GM18499 (cell line): ENCODE results near the gene OR7G3.

Source experiments
- ATAC-seq: cut with Tn5 transposase; IDR thresholded peaks from one replicate; pipeline ENCODE4 v1.9.1; 2021; ENCODE audit warnings: moderate number of reproducible peaks; ENCODE audit not compliant: insufficient read depth, unreplicated experiment

Gene OR7G3

GRCh38 chr19:9126900-9127405 is at the start of gene OR7G3:
TSS of gene OR7G3 (minus strand) at chr19:9126950. CDS start at chr19:9126950, 0 bp downstream.
- no peak for ATAC-seq

DNA sequence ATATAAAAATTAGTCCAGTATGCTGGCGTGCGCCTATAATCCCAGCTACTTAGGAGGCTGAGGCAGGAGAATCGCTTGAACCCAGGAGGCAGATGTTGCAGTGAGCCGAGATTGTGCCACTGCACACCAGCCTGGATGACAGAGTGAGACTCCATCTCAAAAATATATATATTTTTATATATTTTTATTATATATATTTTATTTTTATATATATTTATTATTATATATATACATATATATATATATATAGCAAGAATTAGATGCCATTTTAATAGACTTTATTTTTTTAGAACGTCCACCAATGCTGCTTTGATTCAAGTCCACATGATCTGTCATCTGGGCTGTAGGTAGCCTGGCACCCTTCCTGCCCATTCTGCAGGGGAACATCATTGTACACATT is 48.6 kb upstream of the OR7G3 start:
- no peak for ATAC-seq

GRCh38 chr19:9171393-9171991 is 44.7 kb upstream of the OR7G3 start:
- no peak for ATAC-seq

DNA sequence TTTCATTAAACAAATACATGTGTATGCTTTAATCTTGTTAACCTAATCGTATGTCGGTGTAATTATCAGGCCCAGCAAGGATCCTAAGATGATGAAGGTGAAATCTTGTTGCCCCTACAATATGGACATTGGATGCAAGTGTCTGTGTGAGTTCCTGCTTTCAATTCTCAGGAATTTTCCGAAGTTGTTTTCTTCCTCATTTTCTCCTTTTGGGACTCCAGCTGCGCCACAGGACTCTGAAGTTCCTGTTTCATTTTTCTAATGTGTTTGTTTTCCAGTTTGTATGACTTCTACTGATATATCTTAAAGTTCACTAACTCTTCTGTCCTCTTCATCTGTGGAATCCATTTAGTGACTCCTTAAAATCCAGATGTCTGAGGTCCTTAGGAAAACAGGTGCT is 40.1 kb upstream of the OR7G3 start:
- ATAC-seq = no peak

DNA sequence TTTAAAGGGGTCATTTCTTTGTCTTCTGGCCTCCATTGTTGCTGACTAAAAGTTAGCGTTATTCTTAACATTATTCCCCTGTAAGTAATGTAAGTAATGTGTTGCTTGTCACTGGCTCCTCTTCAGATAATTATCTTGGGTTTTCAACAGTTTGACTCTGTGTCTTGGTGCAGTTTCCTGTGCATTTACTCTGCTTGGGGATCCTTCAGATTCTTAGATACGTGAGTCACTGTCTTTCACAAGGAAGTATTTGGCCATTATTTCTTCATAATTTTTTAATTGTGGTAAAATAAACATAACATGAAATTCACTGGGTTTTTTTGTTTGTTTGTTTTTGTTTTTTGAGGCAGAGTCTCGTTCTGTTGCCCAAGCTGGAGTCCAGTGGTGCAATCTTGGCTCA is 38.5 kb upstream of the OR7G3 start:
- ATAC-seq = no peak

DNA sequence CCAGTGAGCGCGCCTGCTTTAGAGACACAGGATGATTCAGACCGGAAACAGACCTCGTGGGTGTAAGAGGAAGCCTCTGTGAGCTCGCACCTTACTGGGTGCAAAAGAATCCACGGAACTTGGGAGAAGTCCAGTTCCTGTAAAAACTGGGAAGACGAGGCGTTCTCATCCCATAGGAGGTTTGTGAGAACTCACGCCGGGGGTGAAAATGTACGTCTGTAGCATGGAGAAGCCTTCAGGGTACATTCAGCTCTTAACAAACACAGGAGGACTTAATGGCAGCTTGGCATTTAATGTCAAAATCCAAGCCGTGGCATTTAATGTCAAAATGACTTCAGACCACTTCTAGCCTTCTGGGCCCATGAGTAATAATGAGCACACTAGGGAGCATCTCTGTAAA is 34.7 kb upstream of the OR7G3 start:
- no peak for ATAC-seq

DNA sequence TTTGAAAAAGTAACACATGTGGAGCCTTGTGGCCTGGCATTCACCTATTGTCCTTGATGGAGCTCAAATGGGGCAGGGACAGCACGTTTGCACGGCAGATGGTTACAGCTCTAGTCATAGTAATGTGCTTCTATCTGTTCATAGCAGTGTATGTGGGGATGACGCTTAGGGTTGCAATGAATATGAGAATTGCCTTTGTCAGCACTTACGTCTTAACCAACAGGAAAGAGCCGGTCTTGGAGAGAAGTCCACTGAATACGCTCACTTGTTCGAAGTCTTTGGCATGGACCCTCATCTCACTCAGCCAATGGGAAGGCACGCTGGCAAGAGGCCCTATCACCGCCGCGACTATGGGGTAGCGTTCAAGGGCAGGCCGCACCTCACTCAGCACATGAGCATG is 33.1 kb upstream of the OR7G3 start:
- ATAC-seq = no peak

GRCh38 chr19:9156304-9156703 is 29.6 kb upstream of the OR7G3 start:
- ATAC-seq = no peak

GRCh38 chr19:9155591-9155990 is 28.8 kb upstream of the OR7G3 start:
- ATAC-seq = no peak

DNA sequence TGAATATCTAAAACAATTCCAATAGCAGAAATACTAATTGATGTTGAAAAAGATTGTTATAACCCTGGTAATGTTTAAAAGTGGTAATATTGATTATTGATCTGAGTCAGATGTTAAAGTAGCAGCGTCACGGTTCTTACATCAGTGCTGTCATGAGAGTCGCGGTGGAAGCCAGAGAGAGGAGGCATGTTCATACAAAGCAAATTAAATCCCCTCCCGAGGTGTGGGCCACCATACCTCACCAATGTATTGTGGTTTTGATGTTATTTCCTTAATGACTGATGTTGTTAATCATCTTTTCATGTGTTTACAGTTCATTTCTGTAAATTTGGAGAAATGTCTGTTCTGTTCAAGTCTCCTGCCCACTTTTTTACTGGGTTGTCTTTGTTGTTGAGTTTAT is 24.6 kb upstream of the OR7G3 start:
- ATAC-seq = no peak

- no peak for ATAC-seq
These were observed 23.9 kb upstream of the OR7G3 start for GRCh38 chr19:9150650-9151049.

GRCh38 chr19:9149997-9150396 is 23.2 kb upstream of the OR7G3 start:
- ATAC-seq = no peak

GRCh38 chr19:9148697-9149096 is 21.9 kb upstream of the OR7G3 start:
- ATAC-seq = no peak

GRCh38 chr19:9146882-9147281 is 20.1 kb upstream of the OR7G3 start:
- no peak for ATAC-seq

DNA sequence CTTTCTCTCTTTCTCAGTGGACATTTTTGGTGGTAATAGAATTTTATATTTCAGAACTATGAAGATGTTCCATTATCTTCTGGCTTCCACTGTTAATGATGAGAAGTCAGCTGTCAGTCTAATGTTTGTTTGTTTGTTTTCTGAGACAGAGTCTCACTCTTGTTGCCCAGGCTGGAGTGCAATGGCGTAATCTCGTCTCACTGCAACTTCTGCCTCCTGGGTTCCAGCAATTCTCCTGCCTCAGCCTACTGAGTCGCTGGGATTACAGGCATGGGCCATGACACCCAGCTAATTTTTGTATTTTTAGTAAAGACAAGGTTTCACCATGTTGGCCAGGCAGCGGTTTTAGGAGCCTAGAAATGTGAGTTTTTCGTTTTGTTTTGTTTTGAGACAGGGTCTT is 18.2 kb upstream of the OR7G3 start:
- ATAC-seq = no peak

GRCh38 chr19:9140159-9140874 is 13.6 kb upstream of the OR7G3 start, which contains the start of gene ZNF317:
TSS of gene ZNF317 (plus strand) at chr19:9140397. CDS start at chr19:9156017, 15,620 bp downstream.
- no peak for ATAC-seq

- ATAC-seq = no peak
These were observed 12.9 kb upstream of the OR7G3 start for GRCh38 chr19:9139609-9140158.

GRCh38 chr19:9132422-9132821 is 5.7 kb upstream of the OR7G3 start:
- ATAC-seq = no peak

GRCh38 chr19:9130965-9131364 is 4.2 kb upstream of the OR7G3 start:
- ATAC-seq = no peak

DNA sequence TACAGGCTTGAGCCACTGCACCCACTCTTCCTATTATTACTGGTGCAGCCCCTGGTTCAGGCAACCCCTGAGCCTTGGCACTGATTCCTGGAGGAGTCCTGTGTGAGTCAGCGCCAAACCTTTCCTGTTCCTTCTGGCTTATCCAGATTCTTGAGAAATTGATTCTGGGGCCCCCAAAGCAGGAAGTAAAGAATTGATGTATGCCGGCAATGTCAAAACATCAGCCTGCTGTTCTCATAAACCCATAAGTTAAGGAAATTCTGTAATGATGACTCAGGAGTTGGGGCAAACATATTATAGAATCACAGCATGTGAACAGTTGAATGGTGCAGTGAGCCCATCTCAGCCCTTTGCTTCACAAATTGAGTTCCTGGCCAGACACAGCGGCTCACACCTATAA is 1.4 kb upstream of the OR7G3 start:
- no peak for ATAC-seq

DNA sequence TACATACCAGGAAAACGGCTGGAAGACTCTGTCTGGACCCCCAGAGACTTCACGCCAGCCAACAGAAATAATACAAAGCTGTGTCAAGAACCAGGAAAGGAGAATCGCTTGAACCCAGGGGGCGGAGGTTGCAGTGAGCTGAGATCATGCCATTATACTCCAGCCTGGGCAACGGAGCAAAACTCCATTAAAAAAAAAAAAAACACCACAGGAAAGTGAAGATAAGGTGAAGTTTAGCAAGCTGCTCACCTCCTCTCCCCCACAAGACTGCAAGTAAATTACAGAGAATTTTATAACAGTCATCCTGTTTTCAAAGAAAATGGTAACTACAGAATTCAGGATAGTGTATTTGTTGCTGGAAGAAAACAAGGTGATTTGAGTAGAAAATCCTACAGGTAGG is 10.2 kb downstream of the OR7G3 start:
- no peak for ATAC-seq
